HG02884 (cell line): ENCODE data around the gene ADRB1.

Experiments
- ATAC-seq: cut with Tn5 transposase; IDR thresholded peaks from one replicate; pipeline ENCODE4 v1.9.1; 2021; ENCODE audit warnings: mild to moderate bottlenecking, moderate library complexity; ENCODE audit not compliant: unreplicated experiment

ADRB1 gene

GRCh38 chr10:114026189-114027040 lies 17.3 kb upstream of the ADRB1 start:
- peak; percentile 46 for ATAC-seq

- no peak for ATAC-seq
Observed at GRCh38 chr10:114027041-114027394, 16.6 kb upstream of the ADRB1 start.

- no peak for ATAC-seq
Observed at GRCh38 chr10:114027951-114028350, 15.7 kb upstream of the ADRB1 start.

GRCh38 chr10:114028425-114028824 lies 15.2 kb upstream of the ADRB1 start:
- no peak for ATAC-seq

- ATAC-seq: no peak
Observed at GRCh38 chr10:114029655-114030054, 14.0 kb upstream of the ADRB1 start.

- no peak for ATAC-seq
Observed at GRCh38 chr10:114030140-114030539, 13.5 kb upstream of the ADRB1 start.

GRCh38 chr10:114031073-114031972 lies 12.3 kb upstream of the ADRB1 start:
- ATAC-seq: no peak

- ATAC-seq: no peak
Observed at GRCh38 chr10:114033566-114033965, 10.1 kb upstream of the ADRB1 start.

GRCh38 chr10:114034923-114035645 lies 8.6 kb upstream of the ADRB1 start:
- no peak for ATAC-seq

GRCh38 chr10:114035791-114036190 lies 7.9 kb upstream of the ADRB1 start:
- no peak for ATAC-seq

- ATAC-seq: no peak
Observed at GRCh38 chr10:114038819-114039218, 4.8 kb upstream of the ADRB1 start.

- no peak for ATAC-seq
Observed at GRCh38 chr10:114041166-114041565, 2.5 kb upstream of the ADRB1 start.

GRCh38 chr10:114042895-114043531 lies 653 bp upstream of the ADRB1 start:
- ATAC-seq: peak; percentile 48

- no peak for ATAC-seq
Observed at GRCh38 chr10:114044247-114045135, 825 bp downstream of the ADRB1 start.

GRCh38 chr10:114045136-114046086 lies 1.7 kb downstream of the ADRB1 start:
- ATAC-seq: no peak

- ATAC-seq: no peak
Observed at GRCh38 chr10:114046087-114046458, 2.4 kb downstream of the ADRB1 start.

- ATAC-seq: no peak
Observed at GRCh38 chr10:114048472-114048871, 4.8 kb downstream of the ADRB1 start.

- ATAC-seq: no peak
Observed at GRCh38 chr10:114051714-114052113, 8.0 kb downstream of the ADRB1 start.

GRCh38 chr10:114052255-114052654 lies 8.6 kb downstream of the ADRB1 start:
- no peak for ATAC-seq
